HG03469 (cell line): ENCODE results near the gene MPHOSPH9.
"Not testable (repeated sequence)": the region's sequence is repeated elsewhere in the genome, so short reads cannot be mapped to it uniquely, and the experiment has no call there.

Experiments used
- ATAC-seq: cut with Tn5 transposase; IDR thresholded peaks from one replicate; pipeline ENCODE4 v1.9.1; 2021; ENCODE audit warnings: mild to moderate bottlenecking, moderate library complexity, moderate number of reproducible peaks; ENCODE audit not compliant: unreplicated experiment

MPHOSPH9 gene

GRCh38 chr12:123258593-123258992, 25.7 kb upstream of the MPHOSPH9 start:
- ATAC-seq = no peak

- no peak for ATAC-seq
These were observed 22.0 kb upstream of the MPHOSPH9 start for GRCh38 chr12:123254853-123255446.

DNA sequence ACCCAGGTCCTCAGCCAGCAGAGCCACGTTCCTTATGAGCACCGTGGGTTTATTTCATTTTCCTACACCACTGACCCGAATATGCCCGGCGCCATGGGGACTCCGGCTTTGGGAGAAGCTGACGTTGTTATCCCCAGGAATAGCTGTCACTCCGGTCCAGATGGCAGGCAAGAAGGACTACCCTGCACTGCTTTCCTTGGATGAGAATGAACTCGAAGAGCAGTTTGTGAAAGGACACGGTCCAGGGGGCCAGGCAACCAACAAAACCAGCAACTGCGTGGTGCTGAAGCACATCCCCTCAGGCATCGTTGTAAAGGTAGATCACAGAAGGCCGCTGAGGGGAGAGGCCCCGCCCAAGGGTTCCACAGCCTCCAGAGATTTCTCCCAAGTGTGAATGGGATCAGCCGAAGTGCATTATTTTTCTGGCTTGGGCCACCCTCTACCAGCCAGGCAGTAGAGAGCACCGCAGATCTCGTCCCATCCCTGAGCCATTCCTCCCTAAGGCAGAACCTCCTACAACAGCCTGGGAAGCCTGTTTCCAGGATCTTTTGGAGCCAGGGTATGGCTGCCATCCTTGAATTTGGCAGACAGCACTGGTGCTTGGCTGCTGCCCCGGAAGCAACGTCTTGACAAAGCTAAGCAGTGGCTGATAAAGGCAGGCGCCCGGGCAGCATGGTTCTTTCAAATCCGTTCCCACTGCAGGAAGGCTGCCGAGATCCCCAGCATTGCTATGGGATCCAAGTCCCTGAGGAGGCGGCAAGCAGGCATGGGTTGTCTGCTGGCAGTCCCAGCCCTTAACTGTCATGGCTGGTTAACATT, 20.9 kb upstream of the MPHOSPH9 start:
- ATAC-seq = no peak

- ATAC-seq = not testable (repeated sequence)
These were observed 19.4 kb upstream of the MPHOSPH9 start for GRCh38 chr12:123252365-123252764.

- ATAC-seq = no peak
These were observed 18.6 kb upstream of the MPHOSPH9 start for GRCh38 chr12:123251403-123252076.

DNA sequence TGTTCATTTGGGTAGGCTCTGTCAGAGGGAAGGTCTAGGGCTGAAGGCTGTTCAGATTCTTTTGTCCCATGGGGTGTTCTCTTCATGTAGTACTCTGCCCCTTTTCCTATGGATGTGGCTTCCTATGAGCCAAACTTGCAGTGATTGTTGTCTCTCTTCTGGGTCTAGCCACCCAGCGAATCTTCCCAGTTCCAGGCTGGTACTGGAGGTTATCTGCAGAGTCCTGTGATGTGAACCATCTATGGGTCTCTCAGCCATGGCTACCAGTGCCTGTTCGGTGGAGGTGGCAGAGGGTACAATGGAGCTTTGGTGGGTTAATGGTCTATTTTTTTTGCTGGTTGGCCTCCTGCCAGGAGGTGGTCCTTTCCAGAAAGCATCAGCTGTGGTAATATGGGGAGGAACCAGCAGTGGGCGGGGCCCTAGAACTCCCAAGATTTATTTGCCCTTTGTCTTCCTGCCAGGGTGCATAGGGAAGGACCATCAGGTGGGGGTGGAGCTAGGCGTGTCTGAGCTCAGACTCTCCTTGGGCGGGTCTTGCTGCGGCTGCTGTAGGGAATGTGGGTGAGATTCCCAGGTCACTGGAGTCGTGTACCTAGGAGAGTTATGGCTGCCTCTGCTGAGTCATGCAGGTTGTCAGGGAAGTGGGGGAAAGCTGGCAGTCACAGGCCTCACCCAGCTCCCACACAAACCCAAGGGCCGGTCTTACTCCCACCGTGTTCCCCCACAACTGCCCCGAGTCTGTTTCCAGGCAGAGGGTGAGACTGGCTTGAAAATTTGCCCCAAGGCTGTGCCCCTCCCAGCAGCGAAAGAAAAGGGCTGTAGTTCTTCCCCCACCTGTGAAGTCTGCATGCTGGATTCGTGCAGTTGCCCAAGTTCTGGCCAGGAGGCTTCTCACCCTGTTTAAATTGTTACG, 17.8 kb upstream of the MPHOSPH9 start:
- no peak for ATAC-seq

DNA sequence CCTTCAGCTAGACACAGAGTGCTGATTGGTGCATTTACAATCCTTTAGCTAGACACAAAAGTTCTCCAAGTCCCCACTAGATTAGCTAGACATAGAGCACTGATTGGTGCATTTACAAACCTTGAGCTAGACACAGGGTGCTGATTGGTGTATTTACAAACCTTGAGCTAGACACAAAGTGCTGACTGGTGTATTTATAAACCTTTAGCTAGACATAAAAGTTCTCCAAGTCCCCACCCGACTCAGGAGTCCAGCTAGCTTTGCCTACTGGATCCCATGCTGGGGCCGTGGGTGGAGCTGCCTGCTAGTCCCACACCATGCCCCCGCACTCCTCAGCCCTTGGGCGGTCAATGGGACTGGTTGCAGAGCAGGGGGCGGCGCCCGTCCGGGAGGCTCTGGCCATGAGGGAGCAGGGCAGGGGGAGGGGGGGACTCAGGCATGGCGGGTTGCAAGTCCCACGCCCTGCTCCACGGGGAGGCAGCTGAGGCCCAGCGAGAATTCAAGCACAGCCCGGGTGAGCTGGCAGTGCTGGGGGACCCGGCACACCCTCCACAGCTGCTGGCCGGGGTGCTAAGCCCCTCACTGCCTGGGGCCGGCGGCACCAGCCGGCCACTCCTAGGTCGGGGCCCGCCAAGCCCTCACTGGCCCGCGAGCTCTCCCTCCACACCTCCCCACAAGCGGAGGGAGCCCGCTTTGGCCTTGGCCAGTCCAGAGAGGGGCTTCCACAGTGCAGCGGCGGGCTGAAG, 16.2 kb upstream of the MPHOSPH9 start:
- not testable (repeated sequence) for ATAC-seq

DNA sequence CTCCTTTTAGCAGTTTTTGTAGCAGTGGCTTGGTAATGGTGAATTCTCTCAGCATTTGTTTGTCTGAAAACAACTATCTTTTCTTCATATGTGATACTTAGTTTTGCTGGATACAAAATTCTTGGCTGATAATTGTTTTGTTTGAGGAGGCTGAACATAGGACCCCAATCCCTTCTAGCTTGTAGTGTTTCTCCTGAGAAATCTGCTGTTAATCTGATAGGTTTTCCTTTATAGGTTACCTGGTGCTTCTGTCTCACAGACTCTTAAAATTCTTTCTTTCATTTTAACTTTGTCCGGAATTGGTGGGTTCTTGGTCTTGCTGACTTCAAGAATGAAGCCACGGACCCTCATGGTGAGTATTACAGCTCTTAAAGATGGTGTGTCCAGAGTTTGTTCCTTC, 15.2 kb upstream of the MPHOSPH9 start:
- not testable (repeated sequence) for ATAC-seq

- no peak for ATAC-seq
These were observed 12.7 kb upstream of the MPHOSPH9 start for GRCh38 chr12:123245678-123246077.

- no peak for ATAC-seq
These were observed 10.8 kb upstream of the MPHOSPH9 start for GRCh38 chr12:123243671-123244262.

- no peak for ATAC-seq
These were observed 9.4 kb upstream of the MPHOSPH9 start for GRCh38 chr12:123242116-123242904.

- no peak for ATAC-seq
These were observed 6.0 kb upstream of the MPHOSPH9 start for GRCh38 chr12:123238961-123239360.

- no peak for ATAC-seq
These were observed 5.4 kb upstream of the MPHOSPH9 start for GRCh38 chr12:123238330-123238682.

DNA sequence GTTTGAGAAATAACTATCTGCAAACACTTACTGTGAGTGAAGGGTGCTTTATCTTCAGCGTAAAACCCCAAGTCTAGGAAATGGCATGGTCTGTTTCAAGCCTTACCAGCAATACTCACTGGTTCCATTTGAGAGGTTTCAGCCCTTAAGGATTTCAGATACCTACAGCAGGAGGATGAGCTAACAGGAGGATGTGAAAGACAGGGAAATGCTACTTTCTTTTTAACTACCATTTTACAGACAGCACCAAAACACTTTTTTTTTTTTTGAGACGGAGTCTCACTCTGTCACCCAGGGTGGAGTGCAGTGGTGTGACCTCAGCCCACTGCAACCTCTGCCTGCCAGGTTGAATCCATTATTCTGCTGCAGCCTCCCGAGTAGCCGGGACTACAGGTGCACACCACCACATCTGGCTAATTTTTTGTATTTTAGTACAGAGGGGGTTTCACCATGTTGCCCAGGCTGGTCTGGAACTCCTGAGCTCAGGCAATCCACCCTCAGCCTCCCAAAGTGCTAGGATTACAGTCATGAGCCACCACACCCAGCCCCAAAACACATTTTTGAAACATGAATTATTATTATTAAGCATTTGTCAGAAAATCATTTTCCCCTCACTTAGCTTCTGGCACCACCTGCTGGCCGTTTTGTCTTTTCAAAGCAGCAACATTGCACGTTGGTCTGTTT, 4.8 kb upstream of the MPHOSPH9 start:
- ATAC-seq = no peak

DNA sequence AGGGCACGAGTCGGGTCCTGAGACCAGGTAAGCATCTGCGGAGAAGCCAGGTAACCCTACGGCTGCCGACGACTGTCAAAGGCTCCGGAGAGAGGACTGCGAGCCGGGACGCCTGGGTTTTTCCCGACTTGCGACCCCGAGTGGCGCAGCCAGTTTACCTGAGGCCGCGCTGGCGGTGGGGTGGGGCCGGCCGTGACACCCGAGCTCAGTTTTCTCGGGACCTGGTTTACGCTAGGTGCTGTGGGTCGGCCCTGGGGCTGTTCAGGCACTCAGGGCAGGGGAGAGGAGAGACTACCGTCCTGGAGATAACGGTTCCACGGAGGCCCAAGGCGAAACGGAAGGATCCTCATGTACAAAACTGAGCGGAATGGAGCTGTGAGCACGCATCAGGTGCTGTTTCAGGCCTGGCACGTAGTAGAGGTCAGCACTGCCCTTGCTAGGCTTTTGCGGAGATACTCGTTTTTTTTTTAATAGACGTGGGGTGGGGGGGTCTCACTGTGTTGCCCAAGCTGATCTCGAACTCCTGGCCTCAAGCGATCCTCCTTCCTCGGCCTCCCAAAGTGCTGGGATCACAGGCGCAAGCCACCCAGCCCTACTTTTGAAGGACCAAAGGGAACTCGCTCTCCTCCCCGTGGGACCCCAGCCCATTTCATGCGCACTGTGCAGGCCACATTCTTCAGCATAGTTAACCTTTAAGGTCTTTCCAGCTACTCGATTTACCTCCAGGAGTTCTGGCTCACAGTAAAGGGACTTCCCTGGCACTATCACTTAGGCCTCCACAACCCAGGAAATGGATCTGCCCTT, 766 bp upstream of the MPHOSPH9 start:
- ATAC-seq = no peak

- no peak for ATAC-seq
These were observed 502 bp downstream of the MPHOSPH9 start for GRCh38 chr12:123232472-123232806.

DNA sequence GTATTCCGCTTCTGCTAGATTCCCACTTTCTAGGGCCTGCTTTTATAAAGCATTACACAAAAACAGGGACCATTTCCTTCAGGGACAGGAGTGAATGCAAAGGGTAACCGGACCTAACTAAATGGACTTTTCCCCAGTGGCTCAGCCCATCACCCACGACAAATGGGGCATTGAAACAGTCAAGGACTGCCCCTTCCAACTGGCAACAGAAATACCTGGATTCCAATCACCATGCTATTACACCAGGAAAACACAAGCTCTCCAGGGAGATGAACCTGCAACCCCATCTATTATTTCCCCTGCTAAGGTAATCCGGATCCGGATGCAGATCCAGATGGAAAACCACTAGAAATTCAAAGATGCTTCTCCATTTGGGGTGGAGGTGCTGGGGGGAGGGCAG, 1.0 kb downstream of the MPHOSPH9 start:
- no peak for ATAC-seq

GRCh38 chr12:123229051-123229450, 3.9 kb downstream of the MPHOSPH9 start:
- no peak for ATAC-seq
